Suprapubic skin (tissue), 4 donors: ENCODE results near the gene FOXC1. TPM values are rescaled to one million over a fixed set of nuclear protein-coding genes. Genes with fewer than 3 reads are reported as not detected.

Experiments used
- DNase-seq, 2 donors: peaks; one replicate each; pipeline ENCODE4 v3.0.0-alpha.2; 2019; ENCODE audit warnings: low spot score in 2 of 2
- H3K27ac ChIP-seq: fragments of 200-600 bp; sonication (generic); one replicate; pipeline ENCODE4 v1.5.1; 2019
- H3K27me3 ChIP-seq: fragments of 200-600 bp; sonication (generic); one replicate; pipeline ENCODE4 v1.5.1; 2019
- H3K36me3 ChIP-seq: fragments of 200-600 bp; sonication (generic); one replicate; pipeline ENCODE4 v1.5.1; 2019
- H3K4me1 ChIP-seq: fragments of 200-600 bp; sonication (generic); one replicate; pipeline ENCODE4 v1.5.1; 2019
- H3K4me3 ChIP-seq: fragments of 200-600 bp; sonication (generic); one replicate; pipeline ENCODE4 v1.5.1; 2019; ENCODE audit warnings: mild to moderate bottlenecking
- H3K9me3 ChIP-seq: fragments of 200-600 bp; sonication (generic); one replicate; pipeline ENCODE4 v1.5.1; 2019
- CTCF ChIP-seq, 2 donors: fragments of 200-600 bp in 1 of 2; fragments of 450-650 bp in 1 of 2; sonication (generic) in 1 of 2; IDR thresholded peaks; one replicate each; pipeline ENCODE4 v1.5.1; 2016 to 2019; ENCODE audit warnings: antibody characterized with exemption in 2 of 2, mild to moderate bottlenecking in 1 of 2, moderate library complexity in 1 of 2
- EP300 ChIP-seq: sonication (generic); formaldehyde crosslinking; IDR thresholded peaks from one replicate; pipeline ENCODE4 v1.6.1; 2017; ENCODE audit warnings: antibody characterized with exemption
- POLR2A ChIP-seq, 2 donors: fragments of 450-650 bp; IDR thresholded peaks; one replicate each; pipeline ENCODE4 v1.6.1; 2017; ENCODE audit warnings: antibody characterized with exemption in 2 of 2, mild to moderate bottlenecking in 2 of 2, moderate library complexity in 2 of 2
- POLR2AphosphoS5 ChIP-seq, 3 donors: sonication (generic); formaldehyde crosslinking; IDR thresholded peaks; one replicate each; pipeline ENCODE4 v1.6.1; 2017; ENCODE audit warnings: antibody characterized with exemption in 3 of 3
- WGBS: methylation state at CpG from one replicate; pipeline ENCODE4 v1.1.5; 2018; 5-methylcytosine and 5-hydroxymethylcytosine counted together
- total RNA-seq, 4 donors: library from RNA; depleted of rRNA; stranded (reverse); fragments of >200 nt; gene quantifications; one replicate each; pipeline ENCODE4 v1.1.0, GENCODE V29; 2016

FOXC1 gene
- 10 to 100 TPM; 14.5 to 35.8 (median 21.4) TPM for total RNA-seq

DNA sequence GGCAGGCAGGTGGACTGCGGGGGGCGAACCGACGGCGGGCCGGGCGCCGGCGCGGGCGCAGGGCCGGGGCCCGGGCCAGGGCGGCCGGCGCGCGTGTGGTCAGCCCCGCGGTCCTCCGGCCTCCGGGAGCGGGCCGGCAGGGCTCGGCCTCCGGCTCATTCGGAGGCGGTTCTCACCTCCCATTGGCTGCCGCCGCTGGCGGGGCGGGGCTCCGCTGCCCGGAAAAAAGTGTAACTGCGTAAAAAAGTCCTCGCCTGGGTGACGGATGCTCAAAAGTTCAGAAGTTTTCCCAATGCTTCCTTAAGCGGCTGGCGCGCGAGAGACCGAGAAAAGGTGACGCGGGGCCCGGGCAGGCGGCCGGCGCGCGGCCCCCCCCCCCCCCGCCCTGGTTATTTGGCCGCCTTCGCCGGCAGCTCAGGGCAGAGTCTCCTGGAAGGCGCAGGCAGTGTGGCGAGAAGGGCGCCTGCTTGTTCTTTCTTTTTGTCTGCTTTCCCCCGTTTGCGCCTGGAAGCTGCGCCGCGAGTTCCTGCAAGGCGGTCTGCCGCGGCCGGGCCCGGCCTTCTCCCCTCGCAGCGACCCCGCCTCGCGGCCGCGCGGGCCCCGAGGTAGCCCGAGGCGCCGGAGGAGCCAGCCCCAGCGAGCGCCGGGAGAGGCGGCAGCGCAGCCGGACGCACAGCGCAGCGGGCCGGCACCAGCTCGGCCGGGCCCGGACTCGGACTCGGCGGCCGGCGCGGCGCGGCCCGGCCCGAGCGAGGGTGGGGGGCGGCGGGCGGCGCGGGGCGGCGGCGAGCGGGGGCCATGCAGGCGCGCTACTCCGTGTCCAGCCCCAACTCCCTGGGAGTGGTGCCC, at the start of gene FOXC1:
FOXC1 (plus strand) TSS at position 268 of the 849 bp plus-strand sequence; CDS start at position 799, 531 bp downstream.
- Histone ChIP-seq H3K4me1 (peaks cover 73% of the 10 kb centered on the region), H3K9me3 (no peaks in the 10 kb centered on the region), H3K27ac (peak within 1 kb of the TSS; percentile 92), H3K36me3 (no peaks in the 10 kb centered on the region), H3K4me3 (peak within 1 kb of the TSS; percentile 71), H3K27me3 (peaks cover 88% of the 10 kb centered on the region)
- WGBS, result under 1% methylated on average over 28 of the region's 115 CpGs
- peak; percentile 89 to 91 for DNase-seq
- no peak for TF ChIP-seq EP300
- TF ChIP-seq POLR2AphosphoS5 (IDR thresholded peaks at IDR 0.05), result peak in 1 of 3 donors; percentile 44
- TF ChIP-seq POLR2A (IDR thresholded peaks at IDR 0.05), result peak in 1 of 2 donors; percentile 36

DNA sequence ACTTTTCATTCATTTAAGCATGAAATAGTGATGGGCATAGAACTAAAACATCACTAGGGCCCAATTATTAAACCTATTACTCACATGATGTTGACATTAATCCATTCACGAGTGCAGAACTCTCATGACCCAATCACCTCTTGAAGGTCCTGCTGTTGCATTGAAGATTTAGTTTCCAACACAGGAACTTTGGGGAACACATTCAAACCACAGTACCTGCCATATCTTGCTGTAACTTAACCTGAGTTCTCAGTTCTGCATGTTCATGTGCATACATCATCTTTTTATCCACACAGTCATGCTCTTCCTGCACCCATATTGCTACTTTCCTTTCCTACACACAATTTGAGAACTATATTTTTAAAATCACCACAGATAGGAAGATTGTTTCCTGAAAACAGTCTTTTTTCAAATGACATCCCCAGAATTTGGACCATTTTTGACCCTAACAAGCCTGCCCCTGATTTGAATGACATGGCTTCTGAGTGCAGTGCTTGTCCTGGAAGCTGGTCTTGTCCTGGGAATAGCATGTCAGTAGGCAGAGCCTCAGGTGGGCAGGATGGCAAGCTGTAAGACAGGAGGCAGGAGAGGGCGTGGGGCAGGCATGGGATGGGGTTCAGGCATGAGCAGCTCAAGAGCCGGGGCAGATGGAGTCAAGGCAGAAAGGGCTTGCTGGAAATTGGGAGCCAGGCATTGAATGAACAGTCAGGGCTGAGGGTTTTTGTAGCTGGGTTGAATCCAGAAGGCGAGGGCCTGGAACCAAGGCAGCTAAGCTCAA, 49.2 kb upstream of the FOXC1 start:
- Histone ChIP-seq H3K4me3 (no peak overlapping the region), H3K9me3 (no peaks in the 10 kb centered on the region), H3K4me1 (peaks cover 2% of the 10 kb centered on the region), H3K27me3 (no peaks in the 10 kb centered on the region), H3K27ac (peak overlapping the region; percentile 42), H3K36me3 (no peaks in the 10 kb centered on the region)
- 84% methylated on average over 4 of the region's 4 CpGs for WGBS
- TF ChIP-seq POLR2A (IDR thresholded peaks at IDR 0.05) (no peak), POLR2AphosphoS5 (IDR thresholded peaks at IDR 0.05) (no peak), CTCF (IDR thresholded peaks at IDR 0.05) (no peak)
- DNase-seq, result no peak

- no peak overlapping the region for H3K27ac ChIP-seq
- 86% methylated on average over 2 of the region's 2 CpGs for WGBS
- TF ChIP-seq EP300 (no peak), POLR2A (IDR thresholded peaks at IDR 0.05) (no peak), CTCF (IDR thresholded peaks at IDR 0.05) (no peak), POLR2AphosphoS5 (IDR thresholded peaks at IDR 0.05) (no peak)
Observed at GRCh38 chr6:1561355-1561754, 48.4 kb upstream of the FOXC1 start.

DNA sequence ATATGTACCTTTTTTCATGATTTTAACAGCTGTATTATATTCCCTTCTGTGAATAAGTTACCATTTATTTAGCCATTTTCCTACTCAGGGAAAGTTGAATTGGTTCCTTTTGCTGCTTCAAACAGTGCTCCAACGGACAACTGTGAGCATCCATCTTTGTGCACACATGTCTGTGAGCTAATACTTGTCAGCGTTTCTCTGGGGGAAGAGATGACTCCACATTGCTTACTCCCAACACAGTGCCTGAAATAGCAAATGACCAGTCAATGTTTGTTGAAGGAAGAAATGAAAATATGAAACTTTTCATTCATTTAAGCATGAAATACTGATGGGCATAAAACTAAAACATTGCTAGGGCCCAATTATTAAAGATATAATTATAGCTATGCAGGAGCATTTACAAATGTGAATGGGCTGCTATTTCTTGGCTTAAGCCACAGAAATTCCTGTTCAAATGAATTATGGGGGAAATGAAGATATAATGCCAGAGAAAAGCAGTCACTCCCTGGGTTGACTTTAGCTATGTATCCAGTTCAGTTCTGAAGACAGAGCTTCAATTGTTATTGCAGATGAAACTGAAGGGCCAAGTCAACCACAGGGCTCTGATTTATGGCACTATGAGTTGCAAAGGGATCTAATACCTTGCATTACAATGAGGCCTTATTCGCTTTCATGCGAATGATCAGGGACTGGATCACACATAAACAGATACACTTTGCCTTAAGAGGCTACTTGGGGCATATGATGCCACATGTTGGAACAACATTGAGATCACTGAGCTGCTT, 47.4 kb upstream of the FOXC1 start:
- TF ChIP-seq CTCF (IDR thresholded peaks at IDR 0.05) (no peak), POLR2A (IDR thresholded peaks at IDR 0.05) (no peak), EP300 (no peak), POLR2AphosphoS5 (IDR thresholded peaks at IDR 0.05) (no peak)
- H3K27ac ChIP-seq, result peak overlapping the region; percentile 62
- 71% methylated on average over 4 of the region's 4 CpGs for WGBS
- no peak overlapping the region for H3K4me3 ChIP-seq
- no peaks in the 10 kb centered on the region for H3K27me3 ChIP-seq
- DNase-seq, result no peak
- no peaks in the 10 kb centered on the region for H3K36me3 ChIP-seq
- no peaks in the 10 kb centered on the region for H3K9me3 ChIP-seq
- no peaks in the 10 kb centered on the region for H3K4me1 ChIP-seq

More at GRCh38 chr6:1561355-1561754, 48.4 kb upstream of the FOXC1 start:
- no peak for DNase-seq
- Histone ChIP-seq H3K4me1 (no peaks in the 10 kb centered on the region), H3K36me3 (no peaks in the 10 kb centered on the region), H3K27me3 (no peaks in the 10 kb centered on the region), H3K9me3 (no peaks in the 10 kb centered on the region), H3K4me3 (no peak overlapping the region)

DNA sequence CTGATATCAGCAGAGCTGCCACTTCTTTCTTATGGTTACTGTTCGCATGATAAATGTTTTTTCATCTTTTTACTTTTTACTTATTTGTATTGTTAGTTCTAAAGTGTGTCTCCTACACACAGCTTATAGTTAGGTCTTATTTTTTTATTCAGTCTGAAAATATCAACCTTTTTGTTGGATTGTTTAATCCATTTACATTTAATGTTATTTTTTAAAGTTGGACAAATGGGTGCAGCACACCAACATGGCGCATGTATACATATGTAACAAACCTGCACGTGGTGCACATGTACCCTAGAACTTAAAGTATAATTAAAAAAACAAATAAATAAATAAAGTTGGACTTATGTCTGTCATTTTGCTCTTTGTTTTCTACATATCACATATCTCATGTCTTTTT, 40.3 kb upstream of the FOXC1 start:
- H3K9me3 ChIP-seq, result peaks cover 3% of the 10 kb centered on the region
- TF ChIP-seq POLR2A (IDR thresholded peaks at IDR 0.05) (no peak), EP300 (no peak), CTCF (IDR thresholded peaks at IDR 0.05) (no peak), POLR2AphosphoS5 (IDR thresholded peaks at IDR 0.05) (no peak)

More for the DNA sequence above, 40.3 kb upstream of the FOXC1 start:
- peaks cover 15% of the 10 kb centered on the region for H3K4me1 ChIP-seq
- WGBS, result 97% methylated on average over 3 of the region's 3 CpGs
- H3K27me3 ChIP-seq, result no peaks in the 10 kb centered on the region
- H3K27ac ChIP-seq, result no peak overlapping the region
- no peak for DNase-seq
- H3K4me3 ChIP-seq, result no peak overlapping the region
- no peaks in the 10 kb centered on the region for H3K36me3 ChIP-seq
